NK-92 (cell line): ENCODE results near the gene RAB8B.

Experiments used
- DNase-seq: peaks from one replicate; lab custom pipeline; 2025; ENCODE audit not compliant: unreplicated experiment; lab: John Stamatoyannopoulos, UW

Gene RAB8B

DNA sequence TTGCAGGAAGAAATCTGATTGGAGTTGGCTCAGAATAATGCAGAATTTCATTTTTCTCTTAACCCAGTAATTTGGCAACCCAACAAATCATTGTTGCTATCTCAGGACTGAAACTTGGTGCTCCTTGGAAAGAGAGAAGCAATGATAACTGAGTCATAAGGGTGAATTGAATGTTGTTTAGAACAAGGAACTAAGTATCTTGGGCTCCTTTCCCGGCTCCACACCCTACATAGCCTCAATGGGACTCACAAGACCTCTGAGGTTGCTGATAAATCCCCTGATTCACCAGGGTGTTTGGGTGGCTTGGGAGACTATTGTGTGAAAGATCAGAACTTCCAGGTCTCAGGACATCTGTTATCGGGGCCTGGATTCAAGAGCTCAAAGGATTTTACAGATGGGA is 7.8 kb upstream of the RAB8B start:
- DNase-seq = no peak

DNA sequence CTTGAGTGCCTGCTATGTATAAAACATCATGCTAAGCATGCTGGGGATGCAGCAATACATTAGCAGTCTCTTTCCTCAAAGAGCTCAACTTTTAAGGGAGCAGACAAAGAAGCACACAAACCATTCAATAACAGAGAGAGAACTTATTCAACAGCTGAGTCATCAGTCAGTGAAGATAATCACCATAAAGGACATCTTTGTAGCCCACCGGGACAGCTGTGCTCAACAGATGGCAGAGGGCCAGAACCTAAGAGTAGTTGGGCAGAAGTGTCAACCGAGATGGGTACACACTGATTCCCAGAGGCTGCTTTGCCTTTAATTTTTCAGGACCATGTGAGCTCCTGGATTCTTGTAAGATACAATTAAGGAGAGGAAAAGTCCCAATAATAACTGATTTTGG is 4.2 kb upstream of the RAB8B start:
- DNase-seq = no peak

DNA sequence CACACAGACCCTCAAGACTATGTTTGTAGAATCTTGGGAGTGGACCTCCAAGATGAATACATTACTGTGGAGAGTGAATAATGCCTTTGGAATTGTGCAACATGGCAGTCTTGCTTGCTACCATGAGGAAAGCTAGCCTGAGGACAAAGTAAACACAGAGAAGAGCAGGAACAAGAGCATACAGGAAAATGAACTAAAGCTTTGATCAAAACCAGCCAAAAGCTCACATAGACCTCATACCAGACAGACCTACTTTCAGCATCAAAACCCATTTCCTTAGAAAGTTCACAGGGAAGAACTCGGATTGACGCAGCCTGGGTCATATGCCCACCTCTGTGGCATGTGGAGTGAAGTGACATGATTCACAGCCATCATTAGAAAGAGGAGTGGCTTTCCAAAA is 3.3 kb upstream of the RAB8B start:
- no peak for DNase-seq

DNA sequence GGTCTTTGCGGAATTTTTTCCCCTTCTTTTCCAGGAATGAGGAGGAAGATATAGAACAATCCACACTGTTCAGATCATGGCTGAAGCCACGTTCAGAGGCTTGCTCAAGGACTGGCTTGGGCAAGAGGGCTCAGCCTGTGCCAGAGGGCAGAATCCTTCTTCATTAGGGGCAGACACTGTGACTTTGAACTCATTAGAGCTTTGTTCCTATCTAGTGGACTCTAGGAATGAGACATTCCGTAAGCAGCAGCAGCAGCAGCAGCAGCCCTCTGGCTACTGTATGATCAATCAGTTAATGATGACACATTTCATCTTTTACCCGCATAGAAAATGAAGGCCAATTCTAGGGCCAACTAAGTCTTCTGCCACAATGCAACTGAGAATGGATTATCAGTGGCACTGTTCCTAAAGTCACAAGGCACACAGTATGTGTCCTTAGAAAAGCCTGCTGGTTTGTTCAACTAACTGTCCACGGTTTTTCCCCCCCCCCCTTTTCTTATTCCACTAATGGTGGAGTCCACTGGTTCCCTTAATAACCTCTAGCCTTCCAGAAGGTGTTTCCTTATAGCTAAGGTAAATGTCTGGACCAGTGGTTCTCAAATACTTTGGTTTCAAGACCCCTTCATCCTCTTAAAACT is 1.7 kb upstream of the RAB8B start:
- no peak for DNase-seq

DNA sequence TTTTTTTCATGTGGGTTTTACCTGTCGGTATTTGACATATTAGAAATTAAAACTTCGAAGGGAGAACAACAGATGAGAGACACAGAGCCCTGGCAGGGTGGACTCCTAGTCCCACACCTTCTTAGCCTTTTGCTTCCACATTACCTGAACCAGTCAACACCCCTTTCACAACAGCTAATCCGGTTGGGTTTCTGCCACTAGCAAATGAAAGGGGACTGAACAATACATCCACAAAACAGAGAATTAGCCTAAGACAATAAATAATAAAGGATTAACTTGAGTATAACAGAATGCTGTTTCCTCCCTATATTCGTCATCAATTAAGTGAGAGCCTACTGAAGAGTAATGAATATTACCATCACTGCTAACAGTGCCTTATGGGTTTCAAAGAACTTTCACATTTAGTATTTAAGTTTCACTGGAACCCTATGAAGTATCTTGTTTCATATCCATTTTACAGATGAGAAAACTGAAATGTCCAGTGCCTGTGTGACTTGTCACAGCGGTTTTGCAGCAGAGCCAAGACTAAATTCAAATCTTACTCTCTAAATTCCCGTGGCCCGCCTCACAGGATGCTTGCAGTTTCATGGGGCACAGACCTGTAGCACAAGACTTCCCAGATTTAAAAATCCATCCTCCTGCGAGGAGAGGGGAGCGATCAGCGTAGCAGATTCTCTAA is 1.0 kb upstream of the RAB8B start:
- DNase-seq = no peak

DNA sequence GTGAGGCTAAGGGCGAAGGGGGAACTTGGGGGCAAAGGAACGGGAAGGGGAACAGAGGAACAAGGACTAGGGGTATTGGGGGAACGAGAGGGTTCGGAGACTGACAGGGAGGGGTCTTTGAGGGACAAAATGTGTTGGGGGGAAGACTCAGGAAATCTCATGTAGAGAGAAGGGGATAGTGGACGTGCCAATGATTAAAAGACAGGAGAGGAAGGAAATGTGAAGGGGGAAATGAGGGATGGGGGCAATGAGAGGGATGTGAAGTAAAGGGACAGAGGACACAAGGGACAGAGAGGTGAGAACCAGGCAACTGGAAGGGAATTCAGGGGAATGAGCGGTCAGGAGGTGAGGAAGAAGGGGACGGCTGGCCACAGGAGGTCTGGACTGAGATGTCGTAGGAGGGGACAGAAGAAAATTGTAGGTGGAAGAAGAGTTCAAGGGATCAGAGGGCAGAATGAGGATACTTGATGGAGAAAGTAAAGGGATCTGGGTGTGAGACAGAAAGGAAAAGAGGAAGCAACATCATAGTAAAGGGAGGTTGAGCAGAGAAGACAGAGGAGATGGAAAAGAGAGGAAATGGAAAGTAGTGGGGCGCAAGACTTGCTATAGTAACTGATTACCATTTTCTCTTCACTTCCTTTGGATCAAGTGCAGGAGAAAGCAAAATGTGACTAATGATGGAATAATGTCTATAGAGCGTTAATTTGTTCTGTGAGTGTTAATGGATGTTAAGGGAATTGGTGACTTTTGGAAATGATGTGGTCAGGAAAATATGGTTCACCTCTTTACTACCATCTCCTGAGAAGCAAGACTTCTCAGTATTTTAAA is 749 bp downstream of the RAB8B start:
- no peak for DNase-seq

DNA sequence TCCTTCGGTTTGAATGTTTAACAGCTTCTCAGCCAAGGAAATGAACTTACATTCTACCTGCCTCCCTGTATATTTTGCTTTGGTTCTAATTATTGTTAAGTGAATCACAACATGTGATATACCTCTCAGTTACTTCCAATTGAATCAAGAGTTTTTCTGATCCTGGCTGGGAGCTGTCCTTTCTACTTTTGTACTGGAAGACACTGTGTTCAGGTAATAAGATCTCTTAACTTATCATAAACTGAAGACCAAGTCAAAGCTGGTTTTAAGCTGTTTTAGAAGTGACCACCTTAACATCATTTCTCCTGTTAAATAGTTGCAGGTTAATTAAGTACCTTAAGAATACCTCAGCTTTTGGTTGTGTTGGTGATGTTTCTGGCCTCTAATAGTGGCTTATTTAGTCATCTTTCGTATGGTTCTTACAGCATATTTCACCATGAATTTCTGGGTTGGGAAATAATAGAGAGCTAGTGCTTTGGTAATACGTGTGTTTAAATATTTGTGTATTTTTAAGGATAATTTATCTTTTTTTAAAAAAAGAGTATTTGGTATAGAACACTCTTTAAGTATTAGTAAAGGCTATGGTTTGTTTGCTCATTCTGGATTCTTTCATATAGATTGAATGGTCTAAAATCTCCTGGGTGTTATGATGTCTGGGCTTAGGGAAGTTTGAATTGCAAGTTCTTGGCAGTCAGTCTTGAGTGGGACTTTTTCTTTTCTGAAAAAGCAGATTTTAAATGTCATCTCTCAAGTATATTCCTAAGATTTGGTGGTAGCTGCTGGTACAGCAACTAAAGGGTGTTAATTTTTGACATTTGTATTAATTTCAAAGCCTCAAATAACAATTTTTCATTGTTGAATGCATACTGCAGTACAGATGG is 1.6 kb downstream of the RAB8B start:
- no peak for DNase-seq

DNA sequence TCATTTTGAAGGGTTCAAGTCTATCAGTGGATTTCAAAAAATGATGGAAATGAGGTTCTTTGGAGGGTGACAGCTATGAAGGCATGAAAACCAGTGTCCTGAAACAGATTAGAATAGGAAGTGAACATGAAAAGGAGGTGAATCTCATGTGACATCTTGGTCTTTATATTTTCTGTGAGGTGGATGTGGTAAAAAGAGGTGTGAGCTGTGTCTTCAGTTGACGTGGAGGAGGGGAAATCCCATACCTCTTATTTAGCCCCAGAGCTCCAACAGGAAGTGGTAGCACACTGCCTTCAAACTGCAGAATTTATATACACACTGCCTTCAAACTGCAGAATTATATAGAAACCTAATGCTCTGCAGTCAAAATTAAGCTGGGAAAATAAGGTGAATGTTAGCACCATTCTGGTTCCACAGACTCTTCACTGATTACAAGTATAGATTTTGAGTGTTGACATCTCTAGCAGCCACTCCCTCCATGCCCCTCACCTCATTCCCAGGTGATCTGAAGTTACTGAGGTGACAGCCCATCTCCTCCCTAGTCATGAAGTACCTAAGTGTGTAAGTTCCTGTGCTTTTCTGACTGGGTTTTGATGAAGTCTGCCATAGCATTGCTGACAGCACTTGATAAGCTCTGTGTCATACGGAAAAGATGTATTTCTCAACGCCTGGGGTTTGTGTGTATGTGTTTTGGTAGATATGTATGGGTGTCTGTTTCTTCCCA is 2.7 kb downstream of the RAB8B start:
- DNase-seq = no peak

DNA sequence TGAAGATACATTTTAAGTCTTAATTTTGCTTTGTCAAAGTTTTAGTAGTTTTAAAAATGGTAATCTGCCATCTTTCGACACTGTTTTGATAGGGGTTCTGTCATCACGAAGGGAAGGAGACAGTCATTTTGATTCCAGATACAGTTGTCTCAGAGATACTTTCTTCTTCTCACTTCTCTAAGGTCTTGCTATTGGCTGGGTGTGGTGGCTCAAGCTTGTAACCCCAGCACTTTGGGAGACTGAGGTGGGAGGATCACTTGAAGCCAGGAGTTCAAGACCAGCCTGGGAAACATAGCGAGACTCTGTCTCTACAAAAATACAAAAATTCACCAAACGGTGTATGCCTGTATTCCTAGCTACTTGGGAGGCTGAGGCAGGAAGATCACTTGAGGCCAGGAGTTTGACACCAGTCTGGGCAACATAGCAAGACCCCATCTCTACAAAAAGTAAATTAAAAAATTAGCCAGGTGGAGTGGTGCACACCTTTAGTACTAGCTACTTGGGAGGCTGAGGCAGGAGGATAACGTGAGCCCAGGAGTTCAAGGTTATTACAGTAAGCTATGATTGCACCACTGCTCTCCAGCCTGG is 3.3 kb downstream of the RAB8B start:
- no peak for DNase-seq

DNA sequence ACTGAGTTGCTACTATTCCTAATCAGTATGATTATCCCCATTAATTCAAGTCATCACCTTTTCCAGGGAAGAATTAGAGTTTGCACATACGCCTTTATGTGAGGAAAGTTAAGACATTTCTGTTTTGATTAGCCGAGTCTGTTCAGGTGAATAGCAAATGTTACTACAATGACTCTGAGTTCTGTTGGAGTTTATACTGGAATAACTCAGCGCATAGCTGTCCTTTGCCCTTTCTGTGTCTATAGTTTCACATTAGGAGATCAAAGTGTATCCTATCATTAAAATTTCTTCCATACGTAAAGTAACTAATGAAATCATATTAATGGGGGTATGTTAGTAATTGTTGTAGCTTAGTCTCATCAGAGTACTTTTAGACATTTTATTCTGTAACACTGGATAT is 4.9 kb downstream of the RAB8B start:
- no peak for DNase-seq

DNA sequence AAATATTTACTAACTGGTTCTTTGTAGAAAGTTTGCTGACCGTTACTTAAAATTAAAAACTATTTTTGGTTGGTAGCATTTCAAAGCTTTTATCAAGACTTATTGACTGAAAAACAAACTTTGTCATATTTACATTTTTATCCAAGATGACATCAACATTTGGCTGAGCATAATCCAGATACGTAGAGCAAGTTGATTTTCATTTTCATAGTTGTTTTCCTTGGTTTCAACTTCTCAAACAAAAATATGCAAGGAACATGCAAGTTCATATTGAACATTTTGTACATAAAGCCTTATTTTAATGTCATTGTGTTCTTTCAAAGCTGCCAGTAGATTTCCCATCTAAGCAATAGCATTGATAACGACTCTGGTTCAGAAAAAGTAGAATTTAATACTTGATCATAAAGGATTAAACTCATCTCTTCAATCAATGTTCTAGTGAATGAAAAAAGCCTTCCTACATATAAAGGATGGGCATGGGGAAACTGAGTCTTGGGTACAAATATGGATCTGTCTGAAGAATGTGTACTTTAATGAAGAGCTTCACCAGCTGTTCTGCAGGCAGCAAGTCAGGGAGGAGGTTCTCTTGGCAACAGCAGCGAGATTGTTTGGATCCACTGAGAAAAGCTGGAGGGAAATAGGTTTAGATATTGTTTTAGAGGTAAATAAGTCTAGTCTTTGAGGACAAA is 5.6 kb downstream of the RAB8B start:
- no peak for DNase-seq

DNA sequence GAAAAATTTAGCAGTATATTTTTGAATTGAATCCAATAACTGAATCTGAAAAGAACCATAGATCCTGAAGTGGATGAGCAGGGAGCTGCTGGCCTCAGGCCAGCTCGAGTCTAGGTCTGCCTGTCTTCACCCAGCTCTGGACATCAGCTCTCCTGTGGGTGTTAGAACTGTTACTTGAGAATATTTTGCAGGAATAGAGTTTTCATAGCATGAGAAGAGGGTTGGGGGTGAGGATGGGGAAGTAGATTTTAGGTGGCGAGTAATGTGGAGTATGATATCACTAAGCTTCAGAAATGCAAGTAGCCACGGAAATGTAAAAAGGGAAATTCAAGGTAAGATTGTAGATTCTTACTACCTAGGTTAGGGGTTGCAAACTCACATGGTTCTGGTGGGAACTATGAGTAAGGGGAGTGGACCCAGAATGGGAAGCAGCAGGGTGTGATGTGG is 6.2 kb downstream of the RAB8B start:
- DNase-seq = no peak

DNA sequence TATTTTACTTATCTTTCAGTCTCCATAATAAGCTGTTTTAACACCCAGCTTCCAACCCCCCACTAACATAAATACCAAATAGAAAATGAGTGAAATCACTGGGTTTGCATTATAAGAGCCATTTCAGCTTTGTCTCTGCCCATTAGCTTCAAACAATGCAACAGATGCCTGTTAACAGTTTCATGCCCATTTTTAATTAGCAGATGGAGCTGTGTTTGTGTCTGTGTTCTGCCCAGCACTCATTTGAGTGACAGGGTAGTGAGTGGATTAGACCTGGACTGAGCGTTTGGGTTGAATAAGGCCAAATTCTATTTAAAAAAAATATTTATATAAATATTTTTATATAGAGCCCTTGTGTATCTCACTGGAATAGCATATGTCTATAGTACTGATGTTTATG is 7.4 kb downstream of the RAB8B start:
- no peak for DNase-seq

DNA sequence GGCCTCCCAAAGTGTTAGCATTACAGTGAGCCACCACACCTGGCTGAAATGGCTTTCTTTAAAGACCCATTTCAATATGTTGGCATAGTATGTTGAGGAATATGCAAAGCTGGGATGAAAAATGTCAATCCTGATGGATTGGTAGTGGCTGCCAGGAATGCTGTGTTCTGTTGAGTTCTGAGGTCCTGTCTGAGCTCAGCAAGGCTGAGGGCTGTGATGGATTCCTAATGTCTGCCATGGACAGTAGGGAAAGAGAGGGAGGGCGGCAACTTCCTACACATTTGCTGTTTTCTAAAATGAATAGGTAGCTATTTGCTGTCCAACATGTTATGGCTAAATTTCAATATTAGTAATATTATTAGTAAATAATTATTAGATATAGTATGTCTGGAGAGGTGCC is 8.2 kb downstream of the RAB8B start:
- no peak for DNase-seq

DNA sequence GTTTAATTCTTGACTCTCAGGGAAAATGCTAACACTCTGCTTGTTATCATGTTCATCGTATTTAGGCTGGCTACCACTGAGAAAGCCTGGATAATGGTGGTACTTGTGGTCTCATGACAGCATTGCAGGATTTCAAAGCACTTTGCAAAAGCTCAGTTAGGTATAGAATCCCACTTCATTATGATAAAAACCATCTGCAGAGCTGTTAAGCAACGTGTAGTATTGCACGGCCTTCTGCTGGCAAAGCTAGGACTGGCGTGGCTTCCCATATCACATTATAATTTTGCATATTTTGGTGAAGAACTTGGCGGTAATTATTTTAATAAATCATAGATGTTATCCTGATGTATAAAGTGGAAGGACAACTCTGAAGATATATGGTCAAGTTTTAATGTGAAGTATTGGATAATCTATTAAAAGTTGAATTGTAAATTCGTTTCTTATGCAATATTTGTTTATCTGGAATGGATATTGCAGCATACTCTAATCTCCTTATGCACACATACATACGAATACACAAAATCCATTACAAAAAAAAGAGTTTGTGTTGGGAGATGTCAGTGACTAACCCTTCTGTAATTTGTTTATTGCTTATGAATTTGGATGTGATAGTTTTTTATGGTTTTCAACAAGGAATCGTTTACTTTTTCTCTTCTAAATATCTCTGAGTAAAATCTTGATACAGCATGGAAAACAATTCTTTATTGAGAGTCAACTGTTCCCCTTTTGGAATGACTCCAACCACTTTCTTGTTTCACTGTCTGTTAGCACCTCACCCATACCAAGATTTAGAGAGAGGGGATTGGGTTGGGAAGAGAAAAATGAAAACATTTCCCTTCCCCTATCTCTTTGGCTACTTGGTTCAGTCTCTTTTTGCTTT is 9.2 kb downstream of the RAB8B start:
- DNase-seq = no peak

DNA sequence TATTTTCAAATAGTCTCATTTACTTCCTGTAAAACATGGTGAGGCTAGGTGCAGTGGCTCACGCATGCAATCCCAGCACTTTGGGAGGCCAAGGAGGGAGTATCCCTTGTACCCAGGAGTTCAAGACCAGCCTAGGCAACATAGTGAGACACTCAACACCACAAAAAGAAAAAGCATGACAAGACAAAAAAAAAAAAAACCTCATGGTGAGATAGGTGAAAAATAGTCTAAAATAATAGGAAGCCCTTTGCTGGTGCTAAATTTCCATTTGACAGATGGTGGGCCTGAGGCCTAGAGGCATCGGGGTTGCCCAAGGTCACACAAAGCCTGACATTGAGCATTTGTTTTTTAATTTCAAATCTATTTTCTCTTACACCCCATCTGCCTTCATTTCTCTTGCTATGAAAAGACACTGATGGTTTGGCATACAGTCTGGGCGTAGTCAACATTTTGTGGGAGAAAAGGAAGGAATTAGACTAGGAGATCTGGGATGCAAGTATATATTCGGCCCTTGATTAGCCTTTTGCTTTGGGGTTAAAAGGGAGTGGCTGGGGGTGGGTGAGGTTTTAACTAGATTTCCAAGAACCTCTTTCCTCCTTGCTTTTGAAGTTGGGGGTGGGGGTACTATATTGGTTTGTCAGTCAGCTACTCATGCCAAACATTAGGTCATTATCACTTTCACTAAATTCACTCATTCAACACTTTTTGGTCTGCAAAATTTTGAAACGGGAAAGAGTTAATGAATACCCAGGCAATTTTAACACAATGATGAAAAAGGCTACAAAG is 11.3 kb downstream of the RAB8B start:
- DNase-seq = no peak

DNA sequence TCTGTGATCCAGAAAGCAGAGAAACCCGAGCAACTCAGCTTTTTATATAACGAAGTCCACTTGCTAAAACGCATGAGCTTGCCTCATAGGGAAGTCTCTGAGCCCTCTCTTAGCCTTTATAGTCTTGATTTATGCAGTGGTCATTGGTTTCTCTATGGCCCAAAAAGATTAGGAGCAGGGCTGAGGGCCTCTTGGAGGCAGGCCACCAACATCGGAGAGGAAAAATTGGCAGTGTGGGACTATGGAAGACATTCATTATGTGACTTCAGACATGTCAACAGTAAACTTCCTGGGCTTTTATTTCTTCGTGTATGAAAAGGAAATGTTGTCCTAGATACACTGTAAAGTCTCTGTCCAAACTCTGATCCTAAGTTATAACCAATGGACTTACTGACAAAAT is 13.5 kb downstream of the RAB8B start:
- no peak for DNase-seq
